Adrenal gland (tissue), 5 donors: ENCODE measurements around the gene RALGAPB.

ENCODE experiments used
- CTCF ChIP-seq, 6 experiments: fragments of 450-650 bp in 4 of 6; fragments of 200-600 bp in 2 of 6; sonication (generic) in 1 of 6; IDR thresholded peaks; 1 replicate in 5 of 6; 2 replicates in 1 of 6; pipeline versions ENCODE4 v1.5.1 to v1.8.0; 2016 to 2021; ENCODE audit warnings: antibody characterized with exemption in 6 of 6, mild to moderate bottlenecking in 2 of 6, moderate library complexity in 1 of 6
- POLR2A ChIP-seq, 2 donors: fragments of 450-650 bp; IDR thresholded peaks; one replicate each; pipeline ENCODE4 v1.6.1; 2017; ENCODE audit warnings: antibody characterized with exemption in 2 of 2, mild to moderate bottlenecking in 2 of 2, moderate library complexity in 1 of 2
- donor health status: DM: no; HTN: no; CAD: no.

- no peak for TF ChIP-seq POLR2A (IDR thresholded peaks at IDR 0.05)
- no peak for TF ChIP-seq CTCF (IDR thresholded peaks at IDR 0.05)
Observed at GRCh38 chr20:38454556-38455473, 17.8 kb upstream of the RALGAPB start.
